Natural killer cell (primary cell): ENCODE results near the gene DGKD. TPM values are rescaled to one million over a fixed set of nuclear protein-coding genes. Genes with fewer than 3 reads are reported as not detected.
A peak's percentile ranks its signal among the peaks of the same experiment; 100 is the strongest.

Experiments
- ATAC-seq, 3 donors: fragments of 150-1000 bp in 2 of 3; fragments of 200-7000 bp in 1 of 3; cut with Tn5 transposase; 1 replicate in 1 of 3; 2 replicates in 2 of 3; pipeline ENCODE4 v1.10.0; 2021; ENCODE audit warnings: mild to moderate bottlenecking in 2 of 3, moderate library complexity in 2 of 3
- DNase-seq, 2 donors: peaks; one replicate each; pipeline versions ENCODE4 v3.0.0 to v3.0.0-alpha.2; 2013 to 2021; ENCODE audit warnings: mixed read lengths in 1 of 2
- H3K27ac ChIP-seq: one replicate; pipeline ENCODE4 v1.5.1; 2013; ENCODE audit warnings: mild to moderate bottlenecking, low read length
- H3K27me3 ChIP-seq: one replicate; pipeline ENCODE4 v1.6.1; 2013; ENCODE audit warnings: low read length; ENCODE audit not compliant: control insufficient read depth, insufficient read depth
- H3K36me3 ChIP-seq: one replicate; pipeline ENCODE4 v1.6.1; 2013; ENCODE audit warnings: low read length; ENCODE audit not compliant: control insufficient read depth, insufficient read depth
- H3K4me1 ChIP-seq: one replicate; pipeline ENCODE4 v1.6.1; 2013; ENCODE audit warnings: low read length; ENCODE audit not compliant: control insufficient read depth, insufficient read depth
- H3K4me3 ChIP-seq: one replicate; pipeline ENCODE4 v1.5.1; 2013; ENCODE audit warnings: low read length
- H3K9me3 ChIP-seq: one replicate; pipeline ENCODE4 v1.6.1; 2013; ENCODE audit warnings: low read length; ENCODE audit not compliant: control insufficient read depth, insufficient read depth
- H3K27ac Mint-ChIP-seq, 2 donors: one replicate each; pipeline ENCODE4 v1.8.0; 2022; ENCODE audit warnings: mild to moderate bottlenecking in 2 of 2, mixed read lengths in 2 of 2, moderate library complexity in 1 of 2
- H3K27me3 Mint-ChIP-seq, 2 donors: one replicate each; pipeline ENCODE4 v1.8.0; 2022; ENCODE audit warnings: low read depth in 2 of 2, mixed read lengths in 2 of 2
- H3K36me3 Mint-ChIP-seq: one replicate; pipeline ENCODE4 v1.8.0; 2022; ENCODE audit warnings: mixed read lengths
- H3K4me1 Mint-ChIP-seq, 2 donors: one replicate each; pipeline ENCODE4 v1.8.0; 2022; ENCODE audit warnings: mixed read lengths in 2 of 2
- H3K4me3 Mint-ChIP-seq: one replicate; pipeline ENCODE4 v1.8.0; 2022; ENCODE audit warnings: mild to moderate bottlenecking, moderate library complexity, mixed read lengths
- H3K9me3 Mint-ChIP-seq, 2 donors: one replicate each; pipeline ENCODE4 v1.8.0; 2022; ENCODE audit warnings: mixed read lengths in 2 of 2
- CTCF ChIP-seq: fragments of 200-600 bp; IDR thresholded peaks from one replicate; pipeline ENCODE4 v1.8.0; 2022; ENCODE audit warnings: antibody characterized with exemption
- WGBS: methylation state at CpG from one replicate; pipeline ENCODE4 v1.1.7; 2013; ENCODE audit warnings: missing lambda C conversion rate; ENCODE audit not compliant: insufficient coverage; 5-methylcytosine and 5-hydroxymethylcytosine counted together
- intact Hi-C: fragments of 100-400 bp; cut with micrococcal nuclease; formaldehyde crosslinking; loops from one replicate; pipeline ENCODE4 v1.14.2; 2022
- total RNA-seq, 4 donors: library from RNA; stranded (reverse); fragments of 120-200 nt in 1 of 4; gene quantifications; one replicate each; pipeline versions ENCODE4 v1.2.3 to v1.2.4, GENCODE V29; 2013 to 2022

Gene DGKD
- total RNA-seq, 3 donors from 2014 or later (not counting 1 experiment from before 2014, with no cell fraction given): 299 to 456 (median 329) TPM

DNA sequence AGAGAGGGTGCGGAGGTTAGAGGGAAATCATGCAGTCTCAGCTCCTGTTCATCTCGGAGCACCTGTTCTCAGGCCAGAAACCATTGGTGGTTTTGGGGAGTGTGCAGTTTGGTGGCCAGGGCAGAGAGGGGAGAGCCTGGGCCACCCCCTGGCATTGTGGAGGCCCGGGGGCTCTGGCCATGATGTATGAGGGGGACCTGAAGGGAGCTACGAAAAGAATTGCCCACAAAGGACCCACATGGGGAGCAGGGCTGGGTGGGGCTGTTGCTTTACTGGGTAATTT is 87.7 kb downstream of the DGKD start:
- Histone ChIP-seq H3K36me3 (peaks cover 79% of the 10 kb centered on the region), H3K27ac (no peak overlapping the region), H3K4me3 (no peak overlapping the region), H3K27me3 (no peaks in the 10 kb centered on the region), H3K9me3 (no peaks in the 10 kb centered on the region), H3K4me1 (peaks cover 7% of the 10 kb centered on the region)
- no peak for TF ChIP-seq CTCF
- WGBS: 79% methylated on average over 4 of the region's 4 CpGs
- ATAC-seq (no peak), DNase-seq (no peak)
- H3K27me3 Mint-ChIP-seq: no peaks in the 10 kb centered on the region
- H3K4me3 Mint-ChIP-seq: no peak overlapping the region
- no peaks in the 10 kb centered on the region for H3K9me3 Mint-ChIP-seq
- intact Hi-C loops: loop anchor here (2.0 to 5.0 kb wide), 2 partner anchors 83 to 170 kb away; no protein-coding TSS in a partner anchor
- H3K4me1 Mint-ChIP-seq: peaks cover 39 to 47% of the 10 kb centered on the region in 2 donors
- peaks cover 15% of the 10 kb centered on the region for H3K36me3 Mint-ChIP-seq
- peak overlapping the region; percentile 80 to 85 for H3K27ac Mint-ChIP-seq

DNA sequence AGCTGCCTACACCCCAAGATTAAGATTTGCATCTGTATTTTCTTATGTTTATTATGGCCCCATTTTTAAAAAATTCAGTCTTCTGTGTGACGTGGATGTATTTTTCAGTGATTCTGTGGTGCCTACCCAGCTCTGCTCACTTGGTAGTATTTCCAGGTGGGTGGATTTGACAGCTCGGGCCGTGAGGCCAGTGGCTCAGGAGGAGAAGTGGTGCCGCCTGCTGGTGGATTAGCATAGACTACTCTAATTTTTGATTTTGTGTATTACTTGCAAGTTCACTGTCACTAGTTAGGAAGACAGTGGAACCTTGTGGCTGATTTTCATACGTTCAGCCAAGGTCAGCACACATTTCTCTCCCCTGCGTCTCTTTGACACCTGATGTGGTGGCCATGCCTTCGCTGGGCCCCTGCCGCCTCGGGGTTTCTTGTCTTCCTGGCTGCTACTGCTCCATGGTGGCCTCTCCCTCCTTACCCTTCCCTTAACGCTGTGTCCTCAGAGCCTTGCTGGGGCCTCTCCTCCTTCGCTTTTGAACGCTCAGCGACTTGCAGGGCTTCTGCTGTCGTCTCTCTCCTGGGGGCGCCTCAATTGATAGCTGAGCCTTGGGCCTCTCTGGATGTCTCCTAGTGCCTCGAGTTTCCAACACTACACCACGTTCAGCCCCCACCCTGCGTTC is 89.4 kb downstream of the DGKD start:
- Mint-ChIP-seq H3K27ac (peak overlapping the region; percentile 80 to 83), H3K9me3 (no peaks in the 10 kb centered on the region), H3K4me3 (no peak overlapping the region), H3K4me1 (peaks cover 37 to 46% of the 10 kb centered on the region in 2 donors), H3K27me3 (no peaks in the 10 kb centered on the region), H3K36me3 (peaks cover 18% of the 10 kb centered on the region)
- no peak overlapping the region for H3K4me3 ChIP-seq
- ATAC-seq (peak; percentile 84 to 99 (median 93)), DNase-seq (peak; percentile 73 to 92)
- peaks cover 6% of the 10 kb centered on the region for H3K4me1 ChIP-seq
- 62% methylated on average over 18 of the region's 18 CpGs for WGBS
- peak; percentile 90 for TF ChIP-seq CTCF
- H3K9me3 ChIP-seq: no peaks in the 10 kb centered on the region
- intact Hi-C loops: loop anchor here (1.0 to 5.0 kb wide), 5 partner anchors 39 to 837 kb away; no protein-coding TSS in a partner anchor
- H3K27ac ChIP-seq: no peak overlapping the region
- H3K36me3 ChIP-seq: peaks cover 78% of the 10 kb centered on the region
- H3K27me3 ChIP-seq: no peaks in the 10 kb centered on the region

DNA sequence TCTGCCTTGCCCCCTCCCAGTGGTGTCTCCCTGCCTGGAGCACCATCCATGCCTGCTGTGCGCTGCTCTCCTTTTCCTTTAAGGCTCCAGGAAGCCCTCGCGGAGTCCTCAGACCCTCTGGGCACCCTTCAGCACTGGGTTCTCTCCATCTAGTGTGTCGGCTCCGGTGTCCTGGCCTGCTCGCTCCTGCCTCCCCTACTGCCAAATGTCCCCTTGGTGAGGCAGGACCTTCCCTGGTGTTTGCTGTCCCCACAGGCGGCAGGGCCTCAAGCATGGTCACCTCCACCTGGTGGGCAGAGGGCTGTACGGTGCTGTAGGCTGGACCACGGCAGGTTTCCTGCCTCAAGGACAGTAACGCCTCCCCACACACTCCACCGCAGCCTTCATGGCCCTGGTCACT is 90.2 kb downstream of the DGKD start:
- Histone ChIP-seq H3K36me3 (peaks cover 78% of the 10 kb centered on the region), H3K27me3 (no peaks in the 10 kb centered on the region), H3K4me3 (no peak overlapping the region), H3K4me1 (peaks cover 6% of the 10 kb centered on the region), H3K27ac (no peak overlapping the region), H3K9me3 (no peaks in the 10 kb centered on the region)
- ATAC-seq (no peak), DNase-seq (no peak)
- Mint-ChIP-seq H3K27ac (peak overlapping the region; percentile 80 to 83), H3K4me1 (peaks cover 33 to 43% of the 10 kb centered on the region in 2 donors), H3K9me3 (no peaks in the 10 kb centered on the region), H3K36me3 (peaks cover 13% of the 10 kb centered on the region), H3K27me3 (no peaks in the 10 kb centered on the region), H3K4me3 (no peak overlapping the region)
- intact Hi-C loops: loop anchor here (5.0 kb wide), 1 partner anchor 172 kb away; no protein-coding TSS in a partner anchor
- no peak for TF ChIP-seq CTCF
- WGBS: 97% methylated on average over 11 of the region's 11 CpGs
